ENCODE results near the gene CNGA4.

DNA sequence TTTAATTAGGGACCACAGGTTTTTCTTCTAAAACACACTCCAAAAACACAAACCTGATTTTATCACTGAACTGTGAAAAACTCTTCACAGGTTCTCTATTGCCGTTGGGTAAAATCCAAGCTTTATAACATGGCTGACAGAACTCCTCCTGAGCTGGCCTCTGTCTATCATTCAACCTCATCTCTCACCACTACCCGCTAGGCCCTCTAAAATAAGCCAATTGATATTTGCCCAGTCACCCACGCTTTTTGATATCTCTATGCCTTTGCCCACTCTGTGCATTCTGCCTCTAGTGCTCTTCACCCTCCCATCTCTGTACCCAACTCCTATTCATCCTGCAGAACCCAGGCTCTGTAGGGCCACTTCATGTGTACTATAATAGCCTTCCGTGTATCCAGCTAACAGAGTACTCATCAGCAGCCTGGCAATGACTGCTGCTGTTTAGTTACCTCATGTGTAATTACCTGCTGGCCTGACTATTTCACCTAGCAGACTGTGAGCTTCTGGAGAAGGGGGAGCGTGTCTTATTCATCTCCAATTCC lies 1.1 kb upstream of the CNGA4 start:
- TF ChIP-seq, protein P1, sequence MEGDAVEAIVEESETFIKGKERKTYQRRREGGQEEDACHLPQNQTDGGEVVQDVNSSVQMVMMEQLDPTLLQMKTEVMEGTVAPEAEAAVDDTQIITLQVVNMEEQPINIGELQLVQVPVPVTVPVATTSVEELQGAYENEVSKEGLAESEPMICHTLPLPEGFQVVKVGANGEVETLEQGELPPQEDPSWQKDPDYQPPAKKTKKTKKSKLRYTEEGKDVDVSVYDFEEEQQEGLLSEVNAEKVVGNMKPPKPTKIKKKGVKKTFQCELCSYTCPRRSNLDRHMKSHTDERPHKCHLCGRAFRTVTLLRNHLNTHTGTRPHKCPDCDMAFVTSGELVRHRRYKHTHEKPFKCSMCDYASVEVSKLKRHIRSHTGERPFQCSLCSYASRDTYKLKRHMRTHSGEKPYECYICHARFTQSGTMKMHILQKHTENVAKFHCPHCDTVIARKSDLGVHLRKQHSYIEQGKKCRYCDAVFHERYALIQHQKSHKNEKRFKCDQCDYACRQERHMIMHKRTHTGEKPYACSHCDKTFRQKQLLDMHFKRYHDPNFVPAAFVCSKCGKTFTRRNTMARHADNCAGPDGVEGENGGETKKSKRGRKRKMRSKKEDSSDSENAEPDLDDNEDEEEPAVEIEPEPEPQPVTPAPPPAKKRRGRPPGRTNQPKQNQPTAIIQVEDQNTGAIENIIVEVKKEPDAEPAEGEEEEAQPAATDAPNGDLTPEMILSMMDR (IDR thresholded peaks at IDR 0.05), result no peak
- no peak for TF ChIP-seq POLR2A (IDR thresholded peaks at IDR 0.05)

All from tibial nerve (tissue), 3 donors.